K562 (cell line): ENCODE measurements around the gene DYSF. TPM values are rescaled to one million over a fixed set of nuclear protein-coding genes. Genes with fewer than 3 reads are reported as not detected.

Experiments used
- ATAC-seq: fragments of 200-7000 bp; cut with Tn5 transposase; 3 replicates; pipeline ENCODE4 v1.9.1; 2020; ENCODE audit warnings: moderate library complexity
- BruUV-seq: library from RNA; stranded (reverse); fragments of 400-500 nt; replicated peaks from 2 replicates; lab custom pipeline; 2021; lab: Mats Ljungman, UMichigan
- CTCF ChIA-PET: fragments of 300-600 bp; formaldehyde crosslinking; extraction: SDS; loops from one replicate; lab custom pipeline; 2021; ENCODE audit warnings: low intra/inter-chr PET ratio; lab: Yijun Ruan, JAX
- POLR2A ChIA-PET: fragments of 300-600, 350-650 bp; sonication (Branson Sonifier 250); formaldehyde crosslinking; extraction: SDS; loops from one replicate; lab custom pipeline; 2021; ENCODE audit warnings: antibody characterized with exemption, inconsistent platforms; lab: Yijun Ruan, JAX
- DNase-seq, 4 experiments: peaks; one replicate each; pipeline versions ENCODE4 v3.0.0 to v3.0.0-alpha.2; 2011 to 2018; ENCODE audit warnings: low spot score in 3 of 4, mixed read lengths in 3 of 4; ENCODE audit errors: extremely low read depth in 1 of 4
- FAIRE-seq: peaks from 2 replicates; lab custom pipeline; 2011; peaks lifted over from hg19 to GRCh38; lab: Jason Lieb, UNC
- H2AFZ ChIP-seq: 2 replicates; pipeline ENCODE4 v1.6.0; 2011; ENCODE audit warnings: low read depth, low read length, control low read depth, inconsistent platforms
- H3K27ac ChIP-seq: fragments of 200-600 bp; 3 replicates; pipeline ENCODE4 v1.8.0; 2011; ENCODE audit warnings: low read depth, mild to moderate bottlenecking, control low read depth, inconsistent platforms, low read length, moderate library complexity, mixed read lengths; ENCODE audit errors: extremely low read depth
- H3K27me3 ChIP-seq, 2 experiments: fragments of 300-600 bp in 1 of 2; 2 replicates in 1 of 2; 3 replicates in 1 of 2; pipeline versions ENCODE4 v1.6.0 to v1.8.0; 2011; ENCODE audit warnings: inconsistent platforms in 2 of 2, low read length in 2 of 2, mild to moderate bottlenecking in 1 of 2, mixed read lengths in 1 of 2, moderate library complexity in 1 of 2; ENCODE audit not compliant: control insufficient read depth in 2 of 2, insufficient read depth in 2 of 2
- H3K36me3 ChIP-seq: fragments of 300-600 bp; 3 replicates; pipeline ENCODE4 v1.8.0; 2011; ENCODE audit warnings: mild to moderate bottlenecking, low read length, inconsistent platforms; ENCODE audit not compliant: control insufficient read depth, insufficient read depth
- H3K4me1 ChIP-seq, 2 experiments: fragments of 200-600 bp in 1 of 2; replicated peaks in 1 of 2; 2 replicates in 1 of 2; 3 replicates in 1 of 2; pipeline versions ENCODE4 v1.5.1 to v1.8.0; 2011; ENCODE audit warnings: inconsistent platforms in 2 of 2, low read length in 2 of 2, mild to moderate bottlenecking in 1 of 2, mixed read lengths in 1 of 2, moderate library complexity in 1 of 2; ENCODE audit not compliant: control insufficient read depth in 2 of 2, insufficient read depth in 2 of 2
- H3K4me2 ChIP-seq: 2 replicates; pipeline ENCODE4 v1.6.1; 2011; ENCODE audit warnings: low read length, control low read depth, inconsistent platforms, mixed read lengths; ENCODE audit not compliant: insufficient read depth
- H3K4me3 ChIP-seq: fragments of 200-600 bp; sonication (generic), shearing (Covaris generic); 2 replicates; pipeline ENCODE4 v1.5.1; 2016; ENCODE audit warnings: control low read depth, inconsistent platforms
- H3K79me2 ChIP-seq: fragments of 200-600 bp; 3 replicates; pipeline ENCODE4 v1.8.0; 2011; ENCODE audit warnings: low read length, inconsistent platforms; ENCODE audit not compliant: control insufficient read depth, insufficient read depth
- H3K9ac ChIP-seq, 2 experiments: 2 replicates each; pipeline versions ENCODE4 v1.6.0 to v1.6.1; 2011; ENCODE audit warnings: low read depth in 2 of 2, low read length in 2 of 2, control low read depth in 1 of 2, inconsistent platforms in 1 of 2, mild to moderate bottlenecking in 1 of 2, mixed read lengths in 1 of 2; ENCODE audit not compliant: insufficient read depth in 1 of 2
- H3K9me1 ChIP-seq: one replicate; pipeline ENCODE4 v1.6.0; 2011; ENCODE audit warnings: inconsistent platforms, mild to moderate bottlenecking, low read length, moderate library complexity; ENCODE audit not compliant: control insufficient read depth, insufficient read depth
- H3K9me3 ChIP-seq: replicated peaks from 2 replicates; pipeline ENCODE4 v1.5.1; 2011; ENCODE audit warnings: low read depth, low read length, inconsistent platforms; ENCODE audit not compliant: control insufficient read depth, insufficient read depth
- H4K20me1 ChIP-seq: replicated peaks from 2 replicates; pipeline ENCODE4 v1.6.1; 2011; ENCODE audit warnings: low read length, inconsistent platforms, mixed read lengths; ENCODE audit not compliant: control insufficient read depth, insufficient read depth
- ASH1L ChIP-seq: fragments of 450-650 bp; IDR thresholded peaks from 2 replicates; pipeline ENCODE4 v1.6.1; 2018; ENCODE audit warnings: borderline replicate concordance, mild to moderate bottlenecking, low read depth; ENCODE audit not compliant: partially characterized antibody
- CBFB ChIP-seq: sonication (generic); formaldehyde crosslinking; IDR thresholded peaks from 2 replicates; pipeline ENCODE4 v1.4.0; 2020; ENCODE audit warnings: mild to moderate bottlenecking, missing genetic modification reagents
- GABPB2 ChIP-seq: fragments of 250-450 bp; sonication (Bioruptor Pico); conservative IDR thresholded peaks from 2 replicates; pipeline ENCODE4 v1.5.1; 2021; ENCODE audit warnings: mild to moderate bottlenecking
- PHF20 ChIP-seq: fragments of 450-650 bp; IDR thresholded peaks from 2 replicates; pipeline ENCODE4 v1.6.1; 2018; ENCODE audit not compliant: partially characterized antibody
- SMARCA5 ChIP-seq: fragments of 450-650 bp; IDR thresholded peaks from 2 replicates; pipeline ENCODE4 v1.6.1; 2016
- SMARCE1 ChIP-seq: fragments of 450-650 bp; IDR thresholded peaks from 2 replicates; pipeline ENCODE4 v1.7.1; 2016; ENCODE audit warnings: mild to moderate bottlenecking
- SNIP1 ChIP-seq: fragments of 450-650 bp; IDR thresholded peaks from 2 replicates; pipeline ENCODE4 v1.7.1; 2017; ENCODE audit warnings: low read depth, mild to moderate bottlenecking
- WGBS: fragments of 100-300 bp; shearing (Covaris generic); methylation state at CpG from one replicate; pipeline ENCODE4 v1.1.6; 2016; ENCODE audit warnings: low coverage, mixed read lengths; ENCODE audit not compliant: insufficient coverage; ENCODE audit errors: missing lambda C conversion rate; 5-methylcytosine and 5-hydroxymethylcytosine counted together
- in situ Hi-C: fragments of 300-500 bp; cut with MboI; formaldehyde crosslinking; loops from 4 replicates; pipeline ENCODE4 v1.15.0; 2018; ENCODE audit warnings: inconsistent platforms, mixed read lengths
- intact Hi-C: fragments of 100-400 bp; cut with micrococcal nuclease; formaldehyde crosslinking; loops from 2 replicates; pipeline ENCODE4 v1.14.2; 2022
- polyA plus RNA-seq, 8 experiments: library from polyadenylated mRNA; depleted of rRNA in 4 of 8; stranded (reverse) in 5 of 8; unstranded in 3 of 8; fragments of >200 nt; fragmentation: Nextera tagmentation in 2 of 8; fragmentation: Illumina TruSeq in 1 of 8; extraction: Ambion mirVana in 2 of 8; extraction: Trizol in 1 of 8; gene quantifications; 2 replicates each; pipeline versions ENCODE4 v1.2.1 to v1.2.3, GENCODE V29; 2011 to 2014; ENCODE audit warnings: inconsistent platforms in 1 of 8, missing spikeins in 1 of 8
- total RNA-seq, 7 experiments: library from RNA; depleted of rRNA in 6 of 7; stranded (reverse); fragments of >200 nt in 6 of 7; fragmentation: Illumina TruSeq in 2 of 7; extraction: Trizol in 2 of 7; gene quantifications; 2 replicates each; pipeline versions ENCODE4 v1.2.1 to v1.2.3, GENCODE V29; 2011 to 2021; ENCODE audit warnings: low replicate concordance in 1 of 7
- TF ChIP-seq, protein P1 (sequence below): fragments of 450-650 bp; IDR thresholded peaks from 2 replicates; pipeline ENCODE4 v1.7.0; 2016; ENCODE audit warnings: borderline replicate concordance
- TF ChIP-seq, protein P2 (sequence below): fragments of 150-350 bp; conservative IDR thresholded peaks from 2 replicates; pipeline ENCODE4 v1.6.1; 2014; ENCODE audit warnings: low read length
- TF ChIP-seq, protein P3 (sequence below), 3 experiments: fragments of 200-800 bp in 1 of 3; fragments of 250-450 bp in 1 of 3; fragments of 450-650 bp in 1 of 3; sonication (Bioruptor Pico) in 1 of 3; sonication (Bioruptor generic) in 1 of 3; formaldehyde crosslinking in 1 of 3; IDR thresholded peaks; 2 replicates each; pipeline versions ENCODE4 v1.6.1 to v1.8.0; 2016 to 2022; ENCODE audit warnings: mild to moderate bottlenecking in 2 of 3, missing genetic modification characterization in 2 of 3, missing compliant biosample characterization in 1 of 3, moderate library complexity in 1 of 3

The DYSF gene
- total and polyA plus RNA-seq, 9 of the 15 experiments (the other 6 are each of a cell fraction or from before 2014, with no cell fraction given): 0.01 to 0.80 (median 0.29) TPM

GRCh38 chr2:71536226-71536671, 82.9 kb downstream of the DYSF start (continued):
- TF ChIP-seq, protein P1, sequence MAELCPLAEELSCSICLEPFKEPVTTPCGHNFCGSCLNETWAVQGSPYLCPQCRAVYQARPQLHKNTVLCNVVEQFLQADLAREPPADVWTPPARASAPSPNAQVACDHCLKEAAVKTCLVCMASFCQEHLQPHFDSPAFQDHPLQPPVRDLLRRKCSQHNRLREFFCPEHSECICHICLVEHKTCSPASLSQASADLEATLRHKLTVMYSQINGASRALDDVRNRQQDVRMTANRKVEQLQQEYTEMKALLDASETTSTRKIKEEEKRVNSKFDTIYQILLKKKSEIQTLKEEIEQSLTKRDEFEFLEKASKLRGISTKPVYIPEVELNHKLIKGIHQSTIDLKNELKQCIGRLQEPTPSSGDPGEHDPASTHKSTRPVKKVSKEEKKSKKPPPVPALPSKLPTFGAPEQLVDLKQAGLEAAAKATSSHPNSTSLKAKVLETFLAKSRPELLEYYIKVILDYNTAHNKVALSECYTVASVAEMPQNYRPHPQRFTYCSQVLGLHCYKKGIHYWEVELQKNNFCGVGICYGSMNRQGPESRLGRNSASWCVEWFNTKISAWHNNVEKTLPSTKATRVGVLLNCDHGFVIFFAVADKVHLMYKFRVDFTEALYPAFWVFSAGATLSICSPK: no peak
- TF ChIP-seq GABPB2 (CRISPR knock-in tag) (no peak), SMARCE1 (no peak), ASH1L (no peak)

GRCh38 chr2:71538241-71538640, 84.9 kb downstream of the DYSF start:
- no peaks in the 10 kb centered on the region for H3K4me1 ChIP-seq
- H3K9ac ChIP-seq: no peak overlapping the region
- peaks cover 8 to 22% of the 10 kb centered on the region in 2 experiments; a peak in 3 of 5 replicates for H3K27me3 ChIP-seq
- no peaks in the 10 kb centered on the region for H3K9me3 ChIP-seq
- H3K4me2 ChIP-seq: no peak overlapping the region
- no peak for DNase-seq
- intact Hi-C loops: no loop called here
- no peak overlapping the region for H3K27ac ChIP-seq
- H3K9me1 ChIP-seq: no peaks in the 10 kb centered on the region
- H2AFZ ChIP-seq: no peak overlapping the region
- POLR2A ChIA-PET: no interaction called here
- H3K36me3 ChIP-seq: no peaks in the 10 kb centered on the region
- no peak overlapping the region for H3K4me3 ChIP-seq
- 2% methylated on average over 3 of the region's 3 CpGs for WGBS
- CTCF ChIA-PET: no interaction called here
- no peaks in the 10 kb centered on the region for H4K20me1 ChIP-seq
- H3K79me2 ChIP-seq: no peaks in the 10 kb centered on the region
- TF ChIP-seq, protein P2, sequence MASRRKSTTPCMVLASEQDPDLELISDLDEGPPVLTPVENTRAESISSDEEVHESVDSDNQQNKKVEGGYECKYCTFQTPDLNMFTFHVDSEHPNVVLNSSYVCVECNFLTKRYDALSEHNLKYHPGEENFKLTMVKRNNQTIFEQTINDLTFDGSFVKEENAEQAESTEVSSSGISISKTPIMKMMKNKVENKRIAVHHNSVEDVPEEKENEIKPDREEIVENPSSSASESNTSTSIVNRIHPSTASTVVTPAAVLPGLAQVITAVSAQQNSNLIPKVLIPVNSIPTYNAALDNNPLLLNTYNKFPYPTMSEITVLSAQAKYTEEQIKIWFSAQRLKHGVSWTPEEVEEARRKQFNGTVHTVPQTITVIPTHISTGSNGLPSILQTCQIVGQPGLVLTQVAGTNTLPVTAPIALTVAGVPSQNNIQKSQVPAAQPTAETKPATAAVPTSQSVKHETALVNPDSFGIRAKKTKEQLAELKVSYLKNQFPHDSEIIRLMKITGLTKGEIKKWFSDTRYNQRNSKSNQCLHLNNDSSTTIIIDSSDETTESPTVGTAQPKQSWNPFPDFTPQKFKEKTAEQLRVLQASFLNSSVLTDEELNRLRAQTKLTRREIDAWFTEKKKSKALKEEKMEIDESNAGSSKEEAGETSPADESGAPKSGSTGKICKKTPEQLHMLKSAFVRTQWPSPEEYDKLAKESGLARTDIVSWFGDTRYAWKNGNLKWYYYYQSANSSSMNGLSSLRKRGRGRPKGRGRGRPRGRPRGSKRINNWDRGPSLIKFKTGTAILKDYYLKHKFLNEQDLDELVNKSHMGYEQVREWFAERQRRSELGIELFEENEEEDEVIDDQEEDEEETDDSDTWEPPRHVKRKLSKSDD: no peak
- TF ChIP-seq SNIP1: no peak
- TF ChIP-seq, protein P3, sequence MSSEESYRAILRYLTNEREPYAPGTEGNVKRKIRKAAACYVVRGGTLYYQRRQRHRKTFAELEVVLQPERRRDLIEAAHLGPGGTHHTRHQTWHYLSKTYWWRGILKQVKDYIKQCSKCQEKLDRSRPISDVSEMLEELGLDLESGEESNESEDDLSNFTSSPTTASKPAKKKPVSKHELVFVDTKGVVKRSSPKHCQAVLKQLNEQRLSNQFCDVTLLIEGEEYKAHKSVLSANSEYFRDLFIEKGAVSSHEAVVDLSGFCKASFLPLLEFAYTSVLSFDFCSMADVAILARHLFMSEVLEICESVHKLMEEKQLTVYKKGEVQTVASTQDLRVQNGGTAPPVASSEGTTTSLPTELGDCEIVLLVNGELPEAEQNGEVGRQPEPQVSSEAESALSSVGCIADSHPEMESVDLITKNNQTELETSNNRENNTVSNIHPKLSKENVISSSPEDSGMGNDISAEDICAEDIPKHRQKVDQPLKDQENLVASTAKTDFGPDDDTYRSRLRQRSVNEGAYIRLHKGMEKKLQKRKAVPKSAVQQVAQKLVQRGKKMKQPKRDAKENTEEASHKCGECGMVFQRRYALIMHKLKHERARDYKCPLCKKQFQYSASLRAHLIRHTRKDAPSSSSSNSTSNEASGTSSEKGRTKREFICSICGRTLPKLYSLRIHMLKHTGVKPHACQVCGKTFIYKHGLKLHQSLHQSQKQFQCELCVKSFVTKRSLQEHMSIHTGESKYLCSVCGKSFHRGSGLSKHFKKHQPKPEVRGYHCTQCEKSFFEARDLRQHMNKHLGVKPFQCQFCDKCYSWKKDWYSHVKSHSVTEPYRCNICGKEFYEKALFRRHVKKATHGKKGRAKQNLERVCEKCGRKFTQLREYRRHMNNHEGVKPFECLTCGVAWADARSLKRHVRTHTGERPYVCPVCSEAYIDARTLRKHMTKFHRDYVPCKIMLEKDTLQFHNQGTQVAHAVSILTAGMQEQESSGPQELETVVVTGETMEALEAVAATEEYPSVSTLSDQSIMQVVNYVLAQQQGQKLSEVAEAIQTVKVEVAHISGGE (CRISPR knock-in tag; IDR thresholded peaks at IDR 0.05): no peak
- TF ChIP-seq CBFB (CRISPR knock-in tag): no peak
- no peak for TF ChIP-seq SMARCA5
- no peak for TF ChIP-seq PHF20
- TF ChIP-seq, all 486 proteins: peak for 0
- no peak for FAIRE-seq
- in situ Hi-C loops: loop anchor here (10.0 to 25.0 kb wide), 2 partner anchors 617 to 1049 kb away; no protein-coding TSS in a partner anchor
- no TSS peak for BruUV-seq
- ATAC-seq: no peak
